HepG2 (cell line): ENCODE measurements around the gene TRIM27. TPM values are rescaled to one million over a fixed set of nuclear protein-coding genes. Genes with fewer than 3 reads are reported as not detected.

Experiments used
- ATAC-seq: fragments of 200-7000 bp; cut with Tn5 transposase; 3 replicates; pipeline ENCODE4 v1.9.1; 2020; ENCODE audit warnings: mild to moderate bottlenecking, moderate library complexity
- BruUV-seq: library from RNA; stranded (reverse); fragments of 400-500 nt; replicated peaks from 2 replicates; lab custom pipeline; 2021; lab: Mats Ljungman, UMichigan
- CTCF ChIA-PET: fragments of 300-600 bp; formaldehyde crosslinking; extraction: SDS; loops from one replicate; lab custom pipeline; 2021; ENCODE audit warnings: low total read pairs, inconsistent platforms, low intra/inter-chr PET ratio; lab: Yijun Ruan, JAX
- POLR2A ChIA-PET: fragments of 350-600 bp; sonication (Branson Sonifier 250); formaldehyde crosslinking; loops from one replicate; lab custom pipeline; 2020; ENCODE audit warnings: antibody characterized with exemption, inconsistent platforms; lab: Yijun Ruan, JAX
- DNase-seq: peaks from one replicate; pipeline ENCODE4 v3.0.0-alpha.2; 2015; ENCODE audit warnings: low spot score
- FAIRE-seq: peaks from 3 replicates; lab custom pipeline; 2011; peaks lifted over from hg19 to GRCh38; lab: Jason Lieb, UNC
- H2AFZ ChIP-seq: one replicate; pipeline ENCODE4 v1.6.1; 2011; ENCODE audit warnings: low read length, inconsistent platforms
- H3K27ac ChIP-seq: fragments of 300-600 bp; 3 replicates; pipeline ENCODE4 v1.8.0; 2011; ENCODE audit warnings: mixed run types, mild to moderate bottlenecking, mixed read lengths, low read length, inconsistent platforms; ENCODE audit not compliant: insufficient read depth; ENCODE audit errors: extremely low read length
- H3K27me3 ChIP-seq, 2 experiments: fragments of 200-600 bp in 1 of 2; 2 replicates in 1 of 2; 3 replicates in 1 of 2; pipeline versions ENCODE4 v1.6.0 to v1.8.0; 2011; ENCODE audit warnings: low read length in 2 of 2, mild to moderate bottlenecking in 2 of 2, moderate library complexity in 2 of 2, inconsistent platforms in 1 of 2; ENCODE audit not compliant: insufficient read depth in 2 of 2, control insufficient read depth in 1 of 2
- H3K36me3 ChIP-seq, 2 experiments: fragments of 200-600 bp in 1 of 2; replicated peaks in 1 of 2; 2 replicates in 1 of 2; 3 replicates in 1 of 2; pipeline versions ENCODE4 v1.5.1 to v1.8.0; 2011; ENCODE audit warnings: low read length in 2 of 2, inconsistent platforms in 1 of 2; ENCODE audit not compliant: insufficient read depth in 2 of 2, control insufficient read depth in 1 of 2
- H3K4me1 ChIP-seq: 2 replicates; pipeline ENCODE4 v1.5.1; 2012; ENCODE audit warnings: low read length, inconsistent platforms; ENCODE audit not compliant: insufficient read depth
- H3K4me2 ChIP-seq: 2 replicates; pipeline ENCODE4 v1.6.0; 2011; ENCODE audit warnings: low read depth, low read length, inconsistent platforms
- H3K4me3 ChIP-seq, 3 experiments: fragments of 200-600 bp in 1 of 3; sonication (generic), shearing (Covaris generic) in 1 of 3; replicated peaks in 1 of 3; 2 replicates each; pipeline ENCODE4 v1.5.1; 2011 to 2016; ENCODE audit warnings: low read length in 3 of 3, inconsistent platforms in 2 of 3, low read depth in 2 of 3, mild to moderate bottlenecking in 2 of 3, control low read depth in 1 of 3, mixed read lengths in 1 of 3; ENCODE audit not compliant: insufficient read depth in 1 of 3
- H3K79me2 ChIP-seq: one replicate; pipeline ENCODE4 v1.6.1; 2011; ENCODE audit warnings: low read length, inconsistent platforms; ENCODE audit not compliant: insufficient read depth
- H3K9ac ChIP-seq: 2 replicates; pipeline ENCODE4 v1.6.0; 2011; ENCODE audit warnings: mild to moderate bottlenecking, low read depth, low read length, inconsistent platforms; ENCODE audit not compliant: insufficient read depth
- H3K9me3 ChIP-seq: 2 replicates; pipeline ENCODE4 v1.5.1; 2012; ENCODE audit warnings: mild to moderate bottlenecking, low read length
- H4K20me1 ChIP-seq: 2 replicates; pipeline ENCODE4 v1.6.0; 2011; ENCODE audit warnings: inconsistent platforms, mild to moderate bottlenecking, low read length, moderate library complexity; ENCODE audit not compliant: insufficient read depth
- CEBPZ ChIP-seq: IDR thresholded peaks from 2 replicates; pipeline ENCODE4 v1.6.1; 2012; ENCODE audit warnings: low read length, improper control_type of control experiment
- GATAD1 ChIP-seq: IDR thresholded peaks from 2 replicates; pipeline ENCODE4 v1.6.1; 2016; ENCODE audit warnings: missing genetic modification reagents, missing compliant biosample characterization
- GZF1 ChIP-seq: sonication (generic); formaldehyde crosslinking; IDR thresholded peaks from 2 replicates; pipeline ENCODE4 v1.5.1; 2020; ENCODE audit warnings: mild to moderate bottlenecking, missing genetic modification reagents
- HOXA5 ChIP-seq: sonication (generic); formaldehyde crosslinking; IDR thresholded peaks from 2 replicates; pipeline ENCODE4 v1.4.0; 2020; ENCODE audit warnings: missing genetic modification reagents
- ZNF709 ChIP-seq: sonication (generic); formaldehyde crosslinking; IDR thresholded peaks from 2 replicates; pipeline ENCODE4 v1.5.0; 2020; ENCODE audit warnings: mild to moderate bottlenecking, missing genetic modification reagents
- ZNF747 ChIP-seq: sonication (generic); formaldehyde crosslinking; IDR thresholded peaks from 2 replicates; pipeline ENCODE4 v1.8.1; 2023; ENCODE audit warnings: missing genetic modification reagents, mild to moderate bottlenecking, borderline replicate concordance
- ZNF772 ChIP-seq: sonication (generic); formaldehyde crosslinking; IDR thresholded peaks from 2 replicates; pipeline ENCODE4 v1.5.0; 2020; ENCODE audit warnings: mild to moderate bottlenecking, missing genetic modification reagents
- WGBS: methylation state at CpG from one replicate; pipeline ENCODE4 v1.1.6; 2017; ENCODE audit warnings: low lambda C conversion rate; 5-methylcytosine and 5-hydroxymethylcytosine counted together
- in situ Hi-C: cut with HindIII; loops from 2 replicates; pipeline ENCODE4 v1.10.0; 2017; ENCODE audit warnings: low pct_unique_long_range_greater_than_20kb; ENCODE audit not compliant: extremely low pct_ligation_motif_present
- intact Hi-C: fragments of 100-400 bp; cut with micrococcal nuclease; formaldehyde crosslinking; loops from one replicate; pipeline ENCODE4 v1.10.0; 2022; ENCODE audit not compliant: unreplicated experiment
- polyA plus RNA-seq, 8 experiments: library from polyadenylated mRNA; depleted of rRNA in 3 of 8; stranded (reverse) in 7 of 8; unstranded in 1 of 8; fragments of >200 nt; fragmentation: Illumina TruSeq in 4 of 8; extraction: Trizol in 4 of 8; gene quantifications; 2 replicates each; pipeline versions ENCODE4 v1.2.1 to v1.2.3, GENCODE V29; 2011 to 2016; ENCODE audit warnings: low read depth in 4 of 8, missing spikeins in 1 of 8, mixed read lengths in 1 of 8; ENCODE audit not compliant: insufficient read depth in 1 of 8
- total RNA-seq, 5 experiments: library from RNA; depleted of rRNA; stranded (reverse); fragments of >200 nt; fragmentation: Illumina TruSeq; extraction: Trizol; gene quantifications; 2 replicates each; pipeline ENCODE4 v1.2.3, GENCODE V29; 2016; ENCODE audit warnings: low read depth in 1 of 5
- TF ChIP-seq, protein P1 (sequence below): sonication (generic); formaldehyde crosslinking; IDR thresholded peaks from 2 replicates; pipeline ENCODE4 v1.5.1; 2020; ENCODE audit warnings: mild to moderate bottlenecking, missing genetic modification reagents, moderate library complexity

TRIM27 gene
- total and polyA plus RNA-seq, 2 of the 13 experiments (the other 11 are each of a cell fraction or from before 2014, with no cell fraction given): 88.6 to 112 TPM

DNA sequence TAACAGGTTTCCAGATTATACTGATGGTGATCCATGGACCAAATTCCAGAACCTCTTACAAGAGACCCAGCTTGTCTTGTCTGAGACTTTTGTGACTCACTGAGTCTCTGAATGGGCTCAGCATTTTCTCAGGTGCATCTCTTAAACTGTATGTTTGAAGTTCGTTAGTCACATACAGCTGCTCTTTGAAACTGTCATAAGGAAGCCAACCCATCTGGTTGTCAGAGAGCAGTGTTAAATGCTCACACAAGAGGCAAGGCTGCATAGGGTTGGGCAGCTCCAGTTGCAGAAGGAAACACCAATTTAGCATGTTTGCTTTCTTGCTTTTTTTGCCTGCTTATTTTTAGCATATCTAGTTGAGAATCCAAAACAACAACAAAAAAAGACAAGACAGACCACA, 47.1 kb downstream of the TRIM27 start:
- in situ Hi-C loops: no loop called here
- ATAC-seq (no peak; the same call in 2 of the 3 replicates), FAIRE-seq (no peak)
- WGBS: 17% methylated on average over 1 of the region's 1 CpG
- no peaks in the 10 kb centered on the region for H3K36me3 ChIP-seq
- H3K27ac ChIP-seq: no peak overlapping the region
- TF ChIP-seq ZNF772 (CRISPR knock-in tag) (0 out of 2 replicates have a peak, but pooled peaks have one; percentile 5), ZNF747 (no peak), GATAD1 (CRISPR knock-in tag) (no peak), ZNF709 (0 out of 2 replicates have a peak, but pooled peaks have one; percentile 21)
- TF ChIP-seq, all 625 proteins: peak for 2
- ChIA-PET POLR2A (interaction anchor here (1.1 to 2.4 kb wide), 4 partner anchors 11 to 47 kb away, joined by 3 to 20 read pairs (median 16); partner anchors contain the start of gene TRIM27), CTCF (no interaction called here)
- no peak overlapping the region for H3K9ac ChIP-seq
- H4K20me1 ChIP-seq: no peaks in the 10 kb centered on the region
- BruUV-seq: no TSS peak
- H2AFZ ChIP-seq: no peak overlapping the region
- intact Hi-C loops: loop anchor here (2.0 to 5.0 kb wide), 2 partner anchors 14 to 141 kb away; no protein-coding TSS in a partner anchor
- H3K27me3 ChIP-seq: no peaks in the 10 kb centered on the region
- DNase-seq: no peak
- H3K4me1 ChIP-seq: peaks cover 70% of the 10 kb centered on the region
- H3K9me3 ChIP-seq: no peaks in the 10 kb centered on the region
- peak overlapping the region; percentile 67 for H3K4me2 ChIP-seq
- H3K4me3 ChIP-seq: 0 out of 6 replicates have a peak overlapping the region, but pooled peaks of 1 of the 3 experiments have one; percentile 0
- no peaks in the 10 kb centered on the region for H3K79me2 ChIP-seq

DNA sequence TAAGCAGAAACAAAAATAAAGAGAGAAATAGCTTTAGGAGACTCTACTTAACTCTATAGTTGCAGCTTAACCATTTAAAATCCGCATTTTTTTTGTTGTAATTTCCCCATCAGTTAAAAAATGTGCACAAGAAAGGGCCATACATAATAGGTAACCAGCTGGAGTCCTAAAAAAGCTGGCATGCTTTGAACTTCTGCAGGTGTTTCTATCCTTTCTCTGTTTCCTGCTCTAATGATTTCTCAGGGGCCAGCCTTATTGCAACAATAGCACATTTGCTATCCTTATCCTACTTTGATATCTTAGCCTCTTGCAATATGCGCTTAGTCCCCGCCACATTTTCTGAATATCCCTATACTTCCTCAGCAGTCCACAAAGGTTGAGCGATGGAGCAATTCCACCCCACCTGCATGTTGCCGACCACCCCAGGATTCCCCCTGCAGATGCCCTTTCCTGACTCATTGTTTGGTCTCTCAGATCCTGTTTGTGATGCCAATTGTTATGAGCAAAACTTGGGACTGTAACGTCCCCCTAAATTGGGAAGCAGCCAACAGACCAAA, 48.5 kb downstream of the TRIM27 start:
- no peaks in the 10 kb centered on the region for H4K20me1 ChIP-seq
- peaks cover 57% of the 10 kb centered on the region for H3K4me1 ChIP-seq
- no peaks in the 10 kb centered on the region for H3K9me3 ChIP-seq
- DNase-seq: no peak
- POLR2A ChIA-PET: interaction anchor here (1.3 to 1.7 kb wide), 2 partner anchors 9 to 21 kb away, joined by 3 to 6 read pairs; no protein-coding TSS in a partner anchor
- BruUV-seq: no TSS peak
- 41% methylated on average over 6 of the region's 6 CpGs for WGBS
- H3K27me3 ChIP-seq: no peaks in the 10 kb centered on the region
- H2AFZ ChIP-seq: no peak overlapping the region
- CTCF ChIA-PET: no interaction called here
- H3K27ac ChIP-seq: no peak overlapping the region
- H3K36me3 ChIP-seq: no peaks in the 10 kb centered on the region
- no peak for FAIRE-seq
- H3K9ac ChIP-seq: no peak overlapping the region
- no peak overlapping the region for H3K4me3 ChIP-seq
- in situ Hi-C loops (no loop called here), intact Hi-C loops (loop anchor here (5.0 kb wide), 1 partner anchor 142 kb away; no protein-coding TSS in a partner anchor)
- no peak for ATAC-seq
- H3K79me2 ChIP-seq: no peaks in the 10 kb centered on the region
- peak overlapping the region; percentile 19; the same call in 1 of the 2 replicates for H3K4me2 ChIP-seq
- TF ChIP-seq HOXA5 (CRISPR knock-in tag): no peak
- TF ChIP-seq CEBPZ: no peak
- TF ChIP-seq, protein P1, sequence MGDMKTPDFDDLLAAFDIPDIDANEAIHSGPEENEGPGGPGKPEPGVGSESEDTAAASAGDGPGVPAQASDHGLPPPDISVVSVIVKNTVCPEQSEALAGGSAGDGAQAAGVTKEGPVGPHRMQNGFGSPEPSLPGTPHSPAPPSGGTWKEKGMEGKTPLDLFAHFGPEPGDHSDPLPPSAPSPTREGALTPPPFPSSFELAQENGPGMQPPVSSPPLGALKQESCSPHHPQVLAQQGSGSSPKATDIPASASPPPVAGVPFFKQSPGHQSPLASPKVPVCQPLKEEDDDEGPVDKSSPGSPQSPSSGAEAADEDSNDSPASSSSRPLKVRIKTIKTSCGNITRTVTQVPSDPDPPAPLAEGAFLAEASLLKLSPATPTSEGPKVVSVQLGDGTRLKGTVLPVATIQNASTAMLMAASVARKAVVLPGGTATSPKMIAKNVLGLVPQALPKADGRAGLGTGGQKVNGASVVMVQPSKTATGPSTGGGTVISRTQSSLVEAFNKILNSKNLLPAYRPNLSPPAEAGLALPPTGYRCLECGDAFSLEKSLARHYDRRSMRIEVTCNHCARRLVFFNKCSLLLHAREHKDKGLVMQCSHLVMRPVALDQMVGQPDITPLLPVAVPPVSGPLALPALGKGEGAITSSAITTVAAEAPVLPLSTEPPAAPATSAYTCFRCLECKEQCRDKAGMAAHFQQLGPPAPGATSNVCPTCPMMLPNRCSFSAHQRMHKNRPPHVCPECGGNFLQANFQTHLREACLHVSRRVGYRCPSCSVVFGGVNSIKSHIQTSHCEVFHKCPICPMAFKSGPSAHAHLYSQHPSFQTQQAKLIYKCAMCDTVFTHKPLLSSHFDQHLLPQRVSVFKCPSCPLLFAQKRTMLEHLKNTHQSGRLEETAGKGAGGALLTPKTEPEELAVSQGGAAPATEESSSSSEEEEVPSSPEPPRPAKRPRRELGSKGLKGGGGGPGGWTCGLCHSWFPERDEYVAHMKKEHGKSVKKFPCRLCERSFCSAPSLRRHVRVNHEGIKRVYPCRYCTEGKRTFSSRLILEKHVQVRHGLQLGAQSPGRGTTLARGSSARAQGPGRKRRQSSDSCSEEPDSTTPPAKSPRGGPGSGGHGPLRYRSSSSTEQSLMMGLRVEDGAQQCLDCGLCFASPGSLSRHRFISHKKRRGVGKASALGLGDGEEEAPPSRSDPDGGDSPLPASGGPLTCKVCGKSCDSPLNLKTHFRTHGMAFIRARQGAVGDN (CRISPR knock-in tag): no peak
- TF ChIP-seq GZF1 (CRISPR knock-in tag): no peak
